Sigmoid colon (tissue), 7 donors: ENCODE data around the gene ANO3. TPM values are rescaled to one million over a fixed set of nuclear protein-coding genes. Genes with fewer than 3 reads are reported as not detected.
"Not testable (repeated sequence)": the region's sequence is repeated elsewhere in the genome, so short reads cannot be mapped to it uniquely, and the experiment has no call there.

Experiments used
- DNase-seq: peaks from one replicate; pipeline ENCODE4 v3.0.0-alpha.2; 2019
- H3K27ac ChIP-seq, 4 donors: fragments of 200-600 bp; sonication (generic); one replicate each; pipeline ENCODE4 v1.5.1; 2016 to 2019; ENCODE audit warnings: mild to moderate bottlenecking in 1 of 4
- H3K27me3 ChIP-seq, 3 donors: fragments of 200-600 bp; sonication (generic); one replicate each; pipeline ENCODE4 v1.5.1; 2019; ENCODE audit warnings: mild to moderate bottlenecking in 1 of 3
- H3K36me3 ChIP-seq, 4 donors: fragments of 200-600 bp; sonication (generic); one replicate each; pipeline ENCODE4 v1.5.1; 2016 to 2019
- H3K4me1 ChIP-seq, 4 donors: fragments of 200-600 bp; sonication (generic); one replicate each; pipeline ENCODE4 v1.5.1; 2017 to 2019
- H3K4me3 ChIP-seq, 4 donors: fragments of 200-600 bp; sonication (generic); one replicate each; pipeline ENCODE4 v1.5.1; 2017 to 2019; ENCODE audit warnings: mild to moderate bottlenecking in 2 of 4, moderate library complexity in 1 of 4
- H3K9me3 ChIP-seq, 4 donors: fragments of 200-600 bp in 3 of 4; sonication (generic) in 3 of 4; one replicate each; pipeline versions ENCODE4 v1.5.1 to v1.6.1; 2013 to 2019
- CTCF ChIP-seq, 4 experiments: fragments of 450-650 bp in 3 of 4; fragments of 200-600 bp in 1 of 4; IDR thresholded peaks; one replicate each; pipeline ENCODE4 v1.5.1; 2016 to 2019; ENCODE audit warnings: antibody characterized with exemption in 4 of 4, mild to moderate bottlenecking in 3 of 4, moderate library complexity in 2 of 4
- EP300 ChIP-seq, 4 donors: sonication (generic); formaldehyde crosslinking; IDR thresholded peaks; one replicate each; pipeline ENCODE4 v1.6.1; 2017; ENCODE audit warnings: antibody characterized with exemption in 4 of 4
- POLR2A ChIP-seq, 2 donors: fragments of 450-650 bp; IDR thresholded peaks; one replicate each; pipeline ENCODE4 v1.6.1; 2016; ENCODE audit warnings: antibody characterized with exemption in 2 of 2, mild to moderate bottlenecking in 2 of 2, moderate library complexity in 2 of 2
- POLR2AphosphoS5 ChIP-seq, 4 donors: sonication (generic); formaldehyde crosslinking; IDR thresholded peaks; one replicate each; pipeline ENCODE4 v1.6.1; 2017; ENCODE audit warnings: antibody characterized with exemption in 4 of 4
- WGBS, 2 donors: extraction: QIAGEN DNeasy Blood & Tissue Kit; methylation state at CpG; one replicate each; pipeline ENCODE4 v1.1.7; 2013; 5-methylcytosine and 5-hydroxymethylcytosine counted together
- intact Hi-C: fragments of 100-400 bp; cut with DNase I; formaldehyde crosslinking; loops from one replicate; pipeline ENCODE4 v1.15.1; 2023
- polyA plus RNA-seq, 3 donors: library from polyadenylated mRNA; stranded (reverse); fragments of 200-250 nt; gene quantifications; one replicate each; pipeline ENCODE4 v1.2.3, GENCODE V29; 2013
- total RNA-seq, 4 donors: library from RNA; depleted of rRNA; stranded (reverse); fragments of >200 nt; gene quantifications; one replicate each; pipeline ENCODE4 v1.1.0, GENCODE V29; 2016
- donor health status: healthy with polysubstance abuse.
- donor health status: Bipolar disorder and iron deficiency.
- donor health status: healthy.

The ANO3 gene
- total and polyA plus RNA-seq, 7 donors: 0.04 to 0.71 (median 0.33) TPM; not detected in 2

GRCh38 chr11:26632691-26633159 lies 300.8 kb downstream of the ANO3 start:
- TF ChIP-seq POLR2A (IDR thresholded peaks at IDR 0.05) (no peak), CTCF (IDR thresholded peaks at IDR 0.05) (no peak), EP300 (IDR thresholded peaks at IDR 0.05) (no peak), POLR2AphosphoS5 (IDR thresholded peaks at IDR 0.05) (no peak)
- H3K27me3 ChIP-seq: no peaks in the 10 kb centered on the region
- H3K36me3 ChIP-seq: no peaks in the 10 kb centered on the region
- H3K4me3 ChIP-seq: no peak overlapping the region
- intact Hi-C loops: no loop called here
- H3K27ac ChIP-seq: no peak overlapping the region
- DNase-seq: no peak
- no peaks in the 10 kb centered on the region for H3K9me3 ChIP-seq
- 30 to 53% methylated on average over 2 of the region's 2 CpGs for WGBS, 2 donors
- H3K4me1 ChIP-seq: no peaks in the 10 kb centered on the region

- H3K27ac ChIP-seq, H3K27me3 ChIP-seq, H3K4me1 ChIP-seq, H3K36me3 ChIP-seq, H3K4me3 ChIP-seq, DNase-seq, H3K9me3 ChIP-seq, intact Hi-C loops: not testable (repeated sequence)
- WGBS, 2 donors: 92 to 94% methylated on average over 10 of the region's 10 CpGs
Observed at GRCh38 chr11:26643314-26643713, 311.4 kb downstream of the ANO3 start.

GRCh38 chr11:26649884-26650283 lies 318.0 kb downstream of the ANO3 start:
- Histone ChIP-seq H3K4me3 (no peak overlapping the region), H3K9me3 (no peaks in the 10 kb centered on the region), H3K27me3 (no peaks in the 10 kb centered on the region), H3K36me3 (no peaks in the 10 kb centered on the region), H3K4me1 (no peaks in the 10 kb centered on the region), H3K27ac (no peak overlapping the region)
- intact Hi-C loops: loop anchor here (2.0 kb wide), 1 partner anchor 353 kb away; no protein-coding TSS in a partner anchor
- 29 to 37% methylated on average over 8 of the region's 8 CpGs for WGBS, 2 donors
- TF ChIP-seq CTCF (IDR thresholded peaks at IDR 0.05) (peak; percentile 25 to 69 (median 46)), EP300 (IDR thresholded peaks at IDR 0.05) (no peak)
- peak; percentile 64 for DNase-seq

GRCh38 chr11:26651916-26652315 lies 320.0 kb downstream of the ANO3 start:
- intact Hi-C loops: no loop called here
- Histone ChIP-seq H3K9me3 (no peaks in the 10 kb centered on the region), H3K4me3 (no peak overlapping the region), H3K36me3 (no peaks in the 10 kb centered on the region), H3K4me1 (no peaks in the 10 kb centered on the region), H3K27me3 (no peaks in the 10 kb centered on the region), H3K27ac (no peak overlapping the region)
- WGBS, 2 donors: 77% methylated on average over 6 of the region's 6 CpGs
- no peak for TF ChIP-seq POLR2A (IDR thresholded peaks at IDR 0.05)
- TF ChIP-seq CTCF (IDR thresholded peaks at IDR 0.05): no peak
- no peak for TF ChIP-seq EP300 (IDR thresholded peaks at IDR 0.05)
- TF ChIP-seq POLR2AphosphoS5 (IDR thresholded peaks at IDR 0.05): no peak
- no peak for DNase-seq

- no peaks in the 10 kb centered on the region for H3K9me3 ChIP-seq
- H3K27me3 ChIP-seq: no peaks in the 10 kb centered on the region
- DNase-seq: no peak
- H3K36me3 ChIP-seq: no peaks in the 10 kb centered on the region
- no peaks in the 10 kb centered on the region for H3K4me1 ChIP-seq
- TF ChIP-seq POLR2AphosphoS5 (IDR thresholded peaks at IDR 0.05): no peak
- TF ChIP-seq POLR2A (IDR thresholded peaks at IDR 0.05): no peak
- no peak for TF ChIP-seq EP300 (IDR thresholded peaks at IDR 0.05)
- no peak for TF ChIP-seq CTCF (IDR thresholded peaks at IDR 0.05)
- no peak overlapping the region for H3K4me3 ChIP-seq
- intact Hi-C loops: no loop called here
- 92% methylated on average over 2 of the region's 2 CpGs for WGBS, 2 donors
- H3K27ac ChIP-seq: no peak overlapping the region
Observed at GRCh38 chr11:26655287-26655686, 323.4 kb downstream of the ANO3 start.
